ENCODE measurements around the gene JMJD7.

GRCh38 chr15:41849204-41849603, 21.3 kb downstream of the JMJD7 start:
- TF ChIP-seq CTCF (IDR thresholded peaks at IDR 0.05) (no peak), POLR2A (IDR thresholded peaks at IDR 0.05) (no peak)

All from Peyer's patch (tissue), 4 donors.